ENCODE data around the gene NOA1. TPM values are rescaled to one million over a fixed set of nuclear protein-coding genes. Genes with fewer than 3 reads are reported as not detected.
"Not testable (repeated sequence)": the region's sequence is repeated elsewhere in the genome, so short reads cannot be mapped to it uniquely, and the experiment has no call there.

NOA1 gene
- total RNA-seq, 1 donor from 2014 or later = 18.5 TPM

- Mint-ChIP-seq H3K27ac (peak overlapping the region; percentile 98), H3K4me1 (peaks cover 50% of the 10 kb centered on the region), H3K4me3 (peak overlapping the region; percentile 98), H3K9me3 (peaks cover 4% of the 10 kb centered on the region), H3K27me3 (peaks cover 2% of the 10 kb centered on the region), H3K36me3 (ENCODE audit: low read depth) (peaks cover 65% of the 10 kb centered on the region)
- intact Hi-C loops (cut with micrococcal nuclease) = loop anchor here (1.0 to 10.0 kb wide), 7 partner anchors 68 to 1430 kb away; partner anchors contain the start of genes AASDH, CEP135, CLOCK and PAICS
- peak; percentile 85 for DNase-seq
These were observed 527 bp downstream of the NOA1 start for GRCh38 chr4:56976837-56977320.

GRCh38 chr4:56976283-56976836 lies 1.0 kb downstream of the NOA1 start:
- Mint-ChIP-seq H3K27me3 (peaks cover 2% of the 10 kb centered on the region), H3K9me3 (peaks cover 4% of the 10 kb centered on the region), H3K4me1 (peaks cover 46% of the 10 kb centered on the region), H3K36me3 (ENCODE audit: low read depth) (peaks cover 64% of the 10 kb centered on the region), H3K27ac (peak overlapping the region; percentile 73), H3K4me3 (peak overlapping the region; percentile 98)
- DNase-seq = peak; percentile 70
- intact Hi-C loops (cut with micrococcal nuclease) = loop anchor here (1.0 to 10.0 kb wide), 5 partner anchors 67 to 1429 kb away; partner anchors contain the start of genes CEP135, CLOCK and SRP72

- intact Hi-C loops (cut with micrococcal nuclease) = loop anchor here (10.0 kb wide), 1 partner anchor 319 kb away; no protein-coding TSS in a partner anchor
- peaks cover 2% of the 10 kb centered on the region for H3K27me3 Mint-ChIP-seq
- peaks cover 61% of the 10 kb centered on the region for H3K36me3 Mint-ChIP-seq (ENCODE audit: low read depth)
- DNase-seq = no peak
- H3K9me3 Mint-ChIP-seq = peaks cover 4% of the 10 kb centered on the region
- peak overlapping the region; percentile 39 for H3K4me3 Mint-ChIP-seq
- H3K27ac Mint-ChIP-seq = peak overlapping the region; percentile 76
- H3K4me1 Mint-ChIP-seq = peaks cover 30% of the 10 kb centered on the region
These were observed 4.1 kb downstream of the NOA1 start for GRCh38 chr4:56973336-56973735.

GRCh38 chr4:56972809-56973208 lies 4.6 kb downstream of the NOA1 start:
- Mint-ChIP-seq H3K4me1 (peaks cover 29% of the 10 kb centered on the region), H3K4me3 (no peak overlapping the region), H3K9me3 (peaks cover 4% of the 10 kb centered on the region), H3K36me3 (ENCODE audit: low read depth) (peaks cover 65% of the 10 kb centered on the region), H3K27me3 (peaks cover 2% of the 10 kb centered on the region), H3K27ac (peak overlapping the region; percentile 76)
- no peak for DNase-seq
- intact Hi-C loops (cut with micrococcal nuclease) = loop anchor here (10.0 kb wide), 1 partner anchor 318 kb away; no protein-coding TSS in a partner anchor

- H3K4me3 Mint-ChIP-seq = no peak overlapping the region
- peaks cover 25% of the 10 kb centered on the region for H3K4me1 Mint-ChIP-seq
- H3K9me3 Mint-ChIP-seq = peaks cover 4% of the 10 kb centered on the region
- H3K27me3 Mint-ChIP-seq = no peaks in the 10 kb centered on the region
- peak overlapping the region; percentile 76 for H3K27ac Mint-ChIP-seq
- no peak for DNase-seq
- intact Hi-C loops (cut with micrococcal nuclease) = loop anchor here (10.0 kb wide), 1 partner anchor 318 kb away; no protein-coding TSS in a partner anchor
- H3K36me3 Mint-ChIP-seq (ENCODE audit: low read depth) = peaks cover 67% of the 10 kb centered on the region
These were observed 5.0 kb downstream of the NOA1 start for GRCh38 chr4:56972389-56972788.

GRCh38 chr4:56971383-56971782 lies 6.0 kb downstream of the NOA1 start:
- peak overlapping the region; percentile 32 for H3K27ac Mint-ChIP-seq
- DNase-seq = no peak
- no peak overlapping the region for H3K4me3 Mint-ChIP-seq
- intact Hi-C loops (cut with micrococcal nuclease) = loop anchor here (10.0 kb wide), 1 partner anchor 317 kb away; no protein-coding TSS in a partner anchor
- H3K36me3 Mint-ChIP-seq (ENCODE audit: low read depth) = peaks cover 73% of the 10 kb centered on the region
- H3K27me3 Mint-ChIP-seq = no peaks in the 10 kb centered on the region
- peaks cover 25% of the 10 kb centered on the region for H3K4me1 Mint-ChIP-seq
- peaks cover 4% of the 10 kb centered on the region for H3K9me3 Mint-ChIP-seq

- intact Hi-C loops (cut with micrococcal nuclease) = no loop called here
- no peak overlapping the region for H3K4me3 Mint-ChIP-seq
- no peak for DNase-seq
- no peak overlapping the region for H3K27ac Mint-ChIP-seq
- H3K36me3 Mint-ChIP-seq (ENCODE audit: low read depth) = peaks cover 32% of the 10 kb centered on the region
- H3K9me3 Mint-ChIP-seq = no peaks in the 10 kb centered on the region
- H3K4me1 Mint-ChIP-seq = no peaks in the 10 kb centered on the region
- H3K27me3 Mint-ChIP-seq = no peaks in the 10 kb centered on the region
These were observed 16.3 kb downstream of the NOA1 start for GRCh38 chr4:56961107-56961500.

- no peak for DNase-seq
- Mint-ChIP-seq H3K36me3 (ENCODE audit: low read depth) (peaks cover 19% of the 10 kb centered on the region), H3K4me3 (no peak overlapping the region), H3K27me3 (no peaks in the 10 kb centered on the region), H3K4me1 (no peaks in the 10 kb centered on the region), H3K27ac (no peak overlapping the region), H3K9me3 (no peaks in the 10 kb centered on the region)
- intact Hi-C loops (cut with micrococcal nuclease) = no loop called here
These were observed 18.3 kb downstream of the NOA1 start for GRCh38 chr4:56959100-56959499.

- peaks cover 15% of the 10 kb centered on the region for H3K36me3 Mint-ChIP-seq (ENCODE audit: low read depth)
- no peaks in the 10 kb centered on the region for H3K4me1 Mint-ChIP-seq
- DNase-seq = no peak
- intact Hi-C loops (cut with micrococcal nuclease) = no loop called here
- no peaks in the 10 kb centered on the region for H3K27me3 Mint-ChIP-seq
- no peaks in the 10 kb centered on the region for H3K9me3 Mint-ChIP-seq
- H3K27ac Mint-ChIP-seq = no peak overlapping the region
- H3K4me3 Mint-ChIP-seq = no peak overlapping the region
These were observed 19.3 kb downstream of the NOA1 start for GRCh38 chr4:56958111-56958517.

- DNase-seq = no peak
- Mint-ChIP-seq H3K27ac (no peak overlapping the region), H3K9me3 (no peaks in the 10 kb centered on the region), H3K36me3 (ENCODE audit: low read depth) (no peaks in the 10 kb centered on the region), H3K27me3 (no peaks in the 10 kb centered on the region), H3K4me3 (no peak overlapping the region), H3K4me1 (no peaks in the 10 kb centered on the region)
- intact Hi-C loops (cut with micrococcal nuclease) = no loop called here
These were observed 23.5 kb downstream of the NOA1 start for GRCh38 chr4:56953680-56954520.

- H3K4me3 Mint-ChIP-seq = no peak overlapping the region
- H3K4me1 Mint-ChIP-seq = no peaks in the 10 kb centered on the region
- H3K27me3 Mint-ChIP-seq = no peaks in the 10 kb centered on the region
- no peak overlapping the region for H3K27ac Mint-ChIP-seq
- H3K36me3 Mint-ChIP-seq (ENCODE audit: low read depth) = peaks cover 22% of the 10 kb centered on the region
- no peaks in the 10 kb centered on the region for H3K9me3 Mint-ChIP-seq
- intact Hi-C loops (cut with micrococcal nuclease) = no loop called here
- no peak for DNase-seq
These were observed 36.0 kb downstream of the NOA1 start for GRCh38 chr4:56941403-56941802.

GRCh38 chr4:56940971-56941370 lies 36.4 kb downstream of the NOA1 start:
- no peaks in the 10 kb centered on the region for H3K27me3 Mint-ChIP-seq
- H3K27ac Mint-ChIP-seq = no peak overlapping the region
- no peaks in the 10 kb centered on the region for H3K9me3 Mint-ChIP-seq
- H3K4me3 Mint-ChIP-seq = no peak overlapping the region
- peaks cover 24% of the 10 kb centered on the region for H3K36me3 Mint-ChIP-seq (ENCODE audit: low read depth)
- no peak for DNase-seq
- intact Hi-C loops (cut with micrococcal nuclease) = no loop called here
- no peaks in the 10 kb centered on the region for H3K4me1 Mint-ChIP-seq

GRCh38 chr4:56940403-56940802 lies 37.0 kb downstream of the NOA1 start:
- Mint-ChIP-seq H3K4me1 (no peaks in the 10 kb centered on the region), H3K27me3 (no peaks in the 10 kb centered on the region), H3K4me3 (no peak overlapping the region), H3K27ac (no peak overlapping the region), H3K9me3 (no peaks in the 10 kb centered on the region), H3K36me3 (ENCODE audit: low read depth) (peaks cover 25% of the 10 kb centered on the region)
- no peak for DNase-seq
- intact Hi-C loops (cut with micrococcal nuclease) = no loop called here

GRCh38 chr4:56939826-56940225 lies 37.6 kb downstream of the NOA1 start:
- H3K4me1 Mint-ChIP-seq; H3K4me3 Mint-ChIP-seq; DNase-seq; H3K9me3 Mint-ChIP-seq; H3K27ac Mint-ChIP-seq; H3K27me3 Mint-ChIP-seq; intact Hi-C loops (cut with micrococcal nuclease): not testable (repeated sequence)
- peaks cover 26% of the 10 kb centered on the region for H3K36me3 Mint-ChIP-seq (ENCODE audit: low read depth)
